HEK293 (cell line): ENCODE results near the gene SNX7.

ENCODE experiments used
- CTCF ChIA-PET: fragments of 350-600 bp; formaldehyde crosslinking; extraction: SDS; loops from one replicate; lab custom pipeline; 2021; ENCODE audit warnings: antibody characterized with exemption; lab: Yijun Ruan, JAX
- POLR2A ChIA-PET: fragments of 300-600 bp; formaldehyde crosslinking; extraction: SDS; loops from one replicate; lab custom pipeline; 2020; ENCODE audit warnings: antibody characterized with exemption, inconsistent platforms; lab: Yijun Ruan, JAX
- H3K27ac ChIP-seq: fragments of 200-500 bp; sonication (Bioruptor generic); 2 replicates; pipeline ENCODE4 v1.5.1; 2014; ENCODE audit warnings: low read depth, low read length, control low read depth, inconsistent platforms; ENCODE audit errors: extremely low read depth
- H3K36me3 ChIP-seq, 2 experiments: fragments of 200-500 bp in 1 of 2; sonication (Bioruptor generic) in 1 of 2; 1 replicate in 1 of 2; 2 replicates in 1 of 2; pipeline ENCODE4 v1.5.1; 2014 to 2017; ENCODE audit warnings: inconsistent platforms in 2 of 2, low read length in 2 of 2; ENCODE audit not compliant: control insufficient read depth in 2 of 2, insufficient read depth in 1 of 2
- H3K4me1 ChIP-seq: fragments of 200-500 bp; sonication (Bioruptor generic); 2 replicates; pipeline ENCODE4 v1.5.1; 2014; ENCODE audit warnings: mild to moderate bottlenecking, low read length, inconsistent platforms; ENCODE audit not compliant: control insufficient read depth, insufficient read depth
- H3K4me3 ChIP-seq: 2 replicates; pipeline ENCODE4 v1.5.1; 2011; ENCODE audit warnings: low read depth, mild to moderate bottlenecking, control low read depth, low read length, moderate library complexity
- H3K9me3 ChIP-seq: fragments of 200-500 bp; sonication (Bioruptor generic); 2 replicates; pipeline ENCODE4 v1.5.1; 2014; ENCODE audit warnings: low read depth, low read length, inconsistent platforms; ENCODE audit not compliant: control insufficient read depth, insufficient read depth
- KLF16 ChIP-seq: fragments of 450-650 bp; formaldehyde crosslinking; IDR thresholded peaks from 2 replicates; pipeline ENCODE4 v1.5.1; 2017; ENCODE audit warnings: missing biosample characterization, missing genetic modification characterization
- KLF7 ChIP-seq: fragments of 450-650 bp; formaldehyde crosslinking; IDR thresholded peaks from 2 replicates; pipeline ENCODE4 v1.5.1; 2016; ENCODE audit warnings: missing biosample characterization, missing genetic modification characterization, borderline replicate concordance
- SETDB1 ChIP-seq: IDR thresholded peaks from one replicate; pipeline ENCODE4 v1.6.1; 2017; ENCODE audit warnings: mild to moderate bottlenecking, low read length, moderate library complexity, mixed read lengths; ENCODE audit not compliant: insufficient read length
- ZBTB49 ChIP-seq: fragments of 450-650 bp; formaldehyde crosslinking; IDR thresholded peaks from 2 replicates; pipeline ENCODE4 v1.5.1; 2016; ENCODE audit warnings: missing biosample characterization, missing genetic modification characterization, low read depth
- ZNF121 ChIP-seq: fragments of 450-650 bp; formaldehyde crosslinking; IDR thresholded peaks from 2 replicates; pipeline ENCODE4 v1.5.1; 2016; ENCODE audit warnings: missing biosample characterization, missing genetic modification characterization
- ZNF148 ChIP-seq: fragments of 450-650 bp; formaldehyde crosslinking; IDR thresholded peaks from 2 replicates; pipeline ENCODE4 v1.5.0; 2017; ENCODE audit warnings: missing biosample characterization, missing genetic modification characterization, borderline replicate concordance
- ZNF169 ChIP-seq: fragments of 450-650 bp; formaldehyde crosslinking; IDR thresholded peaks from 2 replicates; pipeline ENCODE4 v1.5.1; 2016; ENCODE audit warnings: missing biosample characterization, missing genetic modification characterization
- ZNF2 ChIP-seq: fragments of 450-650 bp; formaldehyde crosslinking; IDR thresholded peaks from 2 replicates; pipeline ENCODE4 v1.5.1; 2016; ENCODE audit warnings: missing biosample characterization, missing genetic modification characterization
- ZNF221 ChIP-seq: fragments of 450-650 bp; formaldehyde crosslinking; IDR thresholded peaks from 2 replicates; pipeline ENCODE4 v1.5.1; 2017; ENCODE audit warnings: missing biosample characterization, missing genetic modification characterization, borderline replicate concordance
- ZNF341 ChIP-seq: fragments of 450-650 bp; formaldehyde crosslinking; IDR thresholded peaks from 2 replicates; pipeline ENCODE4; 2016; ENCODE audit warnings: low read depth, missing biosample characterization, missing genetic modification characterization
- ZNF354C ChIP-seq: fragments of 450-650 bp; formaldehyde crosslinking; IDR thresholded peaks from 2 replicates; pipeline ENCODE4 v1.5.1; 2016; ENCODE audit warnings: missing biosample characterization, missing genetic modification characterization, low read depth, borderline replicate concordance
- ZNF398 ChIP-seq: fragments of 450-650 bp; formaldehyde crosslinking; IDR thresholded peaks from 2 replicates; pipeline ENCODE4 v1.5.1; 2017; ENCODE audit warnings: missing biosample characterization, missing genetic modification characterization
- ZNF416 ChIP-seq: fragments of 450-650 bp; formaldehyde crosslinking; IDR thresholded peaks from 2 replicates; pipeline ENCODE4 v1.5.1; 2016; ENCODE audit warnings: missing biosample characterization, missing genetic modification characterization
- ZNF560 ChIP-seq: fragments of 450-650 bp; formaldehyde crosslinking; IDR thresholded peaks from 2 replicates; pipeline ENCODE4 v1.5.1; 2017; ENCODE audit warnings: missing biosample characterization, missing genetic modification characterization, borderline replicate concordance
- ZNF600 ChIP-seq: fragments of 450-650 bp; formaldehyde crosslinking; IDR thresholded peaks from 2 replicates; pipeline ENCODE4 v1.5.1; 2016; ENCODE audit warnings: missing biosample characterization, missing genetic modification characterization
- ZNF610 ChIP-seq: fragments of 450-650 bp; formaldehyde crosslinking; IDR thresholded peaks from 2 replicates; pipeline ENCODE4 v1.5.1; 2016; ENCODE audit warnings: missing biosample characterization, missing genetic modification characterization, borderline replicate concordance
- ZNF658 ChIP-seq: fragments of 450-650 bp; formaldehyde crosslinking; IDR thresholded peaks from 2 replicates; pipeline ENCODE4; 2016; ENCODE audit warnings: missing biosample characterization, missing genetic modification characterization
- ZNF776 ChIP-seq: fragments of 450-650 bp; formaldehyde crosslinking; IDR thresholded peaks from 2 replicates; pipeline ENCODE4 v1.5.0; 2017; ENCODE audit warnings: missing biosample characterization, missing genetic modification characterization, borderline replicate concordance
- ZNF843 ChIP-seq: fragments of 450-650 bp; formaldehyde crosslinking; IDR thresholded peaks from 2 replicates; pipeline ENCODE4 v1.5.1; 2016; ENCODE audit warnings: missing biosample characterization, missing genetic modification characterization
- ZSCAN30 ChIP-seq: fragments of 450-650 bp; IDR thresholded peaks from 2 replicates; pipeline ENCODE4 v1.5.1; 2018; ENCODE audit warnings: missing biosample characterization, mild to moderate bottlenecking, missing genetic modification characterization, moderate library complexity

The SNX7 gene

GRCh38 chr1:98697781-98698180, 36.3 kb downstream of the SNX7 start:
- Histone ChIP-seq H3K4me1 (no peaks in the 10 kb centered on the region), H3K9me3 (no peaks in the 10 kb centered on the region), H3K36me3 (peaks cover 4 to 7% of the 10 kb centered on the region in 2 experiments; a peak in 2 of 3 replicates), H3K27ac (no peak overlapping the region), H3K4me3 (no peak overlapping the region)
- ChIA-PET POLR2A (no interaction called here), CTCF (interaction anchor here (0.6 kb wide), 1 partner anchor 87 kb away, joined by 5 read pairs; no protein-coding TSS in a partner anchor)
- no peak for TF ChIP-seq KLF7
- TF ChIP-seq ZNF560 (tag by site-specific recombination) = no peak
- no peak for TF ChIP-seq ZNF416 (tag by site-specific recombination)
- no peak for TF ChIP-seq KLF16 (tag by site-specific recombination)
- TF ChIP-seq ZNF169 = no peak
- no peak for TF ChIP-seq ZNF121
- no peak for TF ChIP-seq ZNF2 (tag by site-specific recombination)
- TF ChIP-seq ZNF398 = no peak
- no peak for TF ChIP-seq ZNF610 (tag by site-specific recombination)
- TF ChIP-seq ZNF221 (tag by site-specific recombination) = no peak
- no peak for TF ChIP-seq SETDB1
- no peak for TF ChIP-seq ZNF776 (tag by site-specific recombination)
- no peak for TF ChIP-seq ZBTB49 (tag by site-specific recombination)
- no peak for TF ChIP-seq ZNF600
- TF ChIP-seq ZNF658 = no peak
- no peak for TF ChIP-seq ZSCAN30 (tag by site-specific recombination)
- no peak for TF ChIP-seq ZNF843 (tag by site-specific recombination)
- TF ChIP-seq ZNF354C (tag by site-specific recombination) = no peak
- TF ChIP-seq ZNF341 (tag by site-specific recombination) = no peak

- TF ChIP-seq ZNF148 (tag by site-specific recombination) = no peak
- H3K27ac ChIP-seq = no peak overlapping the region
- ChIA-PET CTCF (no interaction called here), POLR2A (no interaction called here)
- peaks cover 4 to 7% of the 10 kb centered on the region in 2 experiments; a peak in 2 of 3 replicates for H3K36me3 ChIP-seq
- no peaks in the 10 kb centered on the region for H3K4me1 ChIP-seq
- H3K4me3 ChIP-seq = no peak overlapping the region
- no peaks in the 10 kb centered on the region for H3K9me3 ChIP-seq
Observed at GRCh38 chr1:98698625-98699024, 37.1 kb downstream of the SNX7 start.
